Thyroid gland (tissue), 4 donors: ENCODE data around the gene FNDC3B. TPM values are rescaled to one million over a fixed set of nuclear protein-coding genes. Genes with fewer than 3 reads are reported as not detected.

Source experiments
- DNase-seq, 2 donors: peaks; one replicate each; pipeline ENCODE4 v3.0.0-alpha.2; 2019
- H3K27ac ChIP-seq, 3 donors: fragments of 200-600 bp; sonication (generic); 1 replicate in 2 of 3; 2 replicates in 1 of 3; pipeline ENCODE4 v1.5.1; 2016 to 2019; ENCODE audit warnings: mild to moderate bottlenecking in 1 of 3, moderate library complexity in 1 of 3
- H3K27me3 ChIP-seq: fragments of 200-600 bp; sonication (generic); one replicate; pipeline ENCODE4 v1.5.1; 2019
- H3K36me3 ChIP-seq, 2 donors: fragments of 200-600 bp; sonication (generic); one replicate each; pipeline ENCODE4 v1.5.1; 2016 to 2019
- H3K4me1 ChIP-seq, 2 donors: fragments of 200-600 bp; sonication (generic); one replicate each; pipeline ENCODE4 v1.5.1; 2017 to 2019
- H3K4me3 ChIP-seq, 3 donors: fragments of 200-600 bp; sonication (generic); replicated peaks in 1 of 3; 1 replicate in 2 of 3; 2 replicates in 1 of 3; pipeline ENCODE4 v1.5.1; 2016; ENCODE audit warnings: mild to moderate bottlenecking in 1 of 3
- H3K9me3 ChIP-seq: fragments of 200-600 bp; sonication (generic); one replicate; pipeline ENCODE4 v1.5.1; 2017
- POLR2A ChIP-seq, 2 donors: fragments of 450-650 bp; IDR thresholded peaks; one replicate each; pipeline ENCODE4 v1.6.1; 2017; ENCODE audit warnings: antibody characterized with exemption in 2 of 2, mild to moderate bottlenecking in 2 of 2, moderate library complexity in 1 of 2
- WGBS, 2 donors: methylation state at CpG; one replicate each; pipeline ENCODE4 v1.1.5; 2017; 5-methylcytosine and 5-hydroxymethylcytosine counted together
- intact Hi-C: fragments of 100-400 bp; cut with DNase I; formaldehyde crosslinking; loops from one replicate; pipeline ENCODE4 v1.15.1; 2023
- total RNA-seq, 4 donors: library from RNA; depleted of rRNA; stranded (reverse); fragments of >200 nt; gene quantifications; one replicate each; pipeline ENCODE4 v1.2.3, GENCODE V29; 2016
- TF ChIP-seq, protein P1 (sequence below), 6 experiments: fragments of 200-600 bp in 3 of 6; fragments of 450-650 bp in 3 of 6; sonication (generic) in 3 of 6; IDR thresholded peaks; one replicate each; pipeline ENCODE4 v1.5.1; 2016 to 2019; ENCODE audit warnings: antibody characterized with exemption in 6 of 6, mild to moderate bottlenecking in 2 of 6, inconsistent platforms in 1 of 6, moderate library complexity in 1 of 6

FNDC3B gene
- total RNA-seq, 4 donors from 2014 or later: 118 to 172 (median 146) TPM

DNA sequence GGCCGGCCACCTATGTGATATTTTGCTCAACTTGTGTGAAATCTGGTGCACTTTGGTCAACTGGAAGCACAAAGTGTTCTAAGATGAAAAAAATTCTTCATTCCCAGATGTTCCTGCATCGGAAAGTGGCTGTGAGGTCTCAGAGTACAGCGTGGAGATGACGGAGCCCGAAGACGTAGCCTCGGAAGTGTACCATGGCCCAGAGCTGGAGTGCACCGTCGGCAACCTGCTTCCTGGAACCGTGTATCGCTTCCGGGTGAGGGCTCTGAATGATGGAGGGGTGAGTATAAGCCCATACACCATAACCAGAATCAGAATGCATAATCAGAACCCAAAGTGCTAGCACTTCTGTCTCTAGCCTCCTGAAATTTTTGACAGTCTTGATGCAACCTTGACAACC, 304.6 kb downstream of the FNDC3B start:
- 92 to 96% methylated on average over 12 of the region's 12 CpGs for WGBS, 2 donors

DNA sequence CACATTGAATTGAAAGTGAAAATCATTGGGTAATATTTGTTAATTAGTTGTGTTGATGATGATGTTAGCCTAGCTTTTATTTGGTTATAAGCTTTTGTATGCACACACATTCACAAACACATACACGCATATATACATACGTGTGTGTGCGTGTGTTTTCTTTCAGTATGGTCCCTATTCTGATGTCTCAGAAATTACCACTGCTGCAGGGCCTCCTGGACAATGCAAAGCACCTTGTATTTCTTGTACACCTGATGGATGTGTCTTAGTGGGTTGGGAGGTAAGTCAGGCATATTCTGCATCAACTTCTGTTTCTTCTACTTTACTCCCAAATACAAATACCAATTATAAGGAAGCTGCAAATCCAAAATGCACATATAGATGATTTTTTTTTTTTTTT, 306.8 kb downstream of the FNDC3B start:
- H3K27ac ChIP-seq: no peak overlapping the region
- no peak for TF ChIP-seq POLR2A (IDR thresholded peaks at IDR 0.05)
- TF ChIP-seq, protein P1, sequence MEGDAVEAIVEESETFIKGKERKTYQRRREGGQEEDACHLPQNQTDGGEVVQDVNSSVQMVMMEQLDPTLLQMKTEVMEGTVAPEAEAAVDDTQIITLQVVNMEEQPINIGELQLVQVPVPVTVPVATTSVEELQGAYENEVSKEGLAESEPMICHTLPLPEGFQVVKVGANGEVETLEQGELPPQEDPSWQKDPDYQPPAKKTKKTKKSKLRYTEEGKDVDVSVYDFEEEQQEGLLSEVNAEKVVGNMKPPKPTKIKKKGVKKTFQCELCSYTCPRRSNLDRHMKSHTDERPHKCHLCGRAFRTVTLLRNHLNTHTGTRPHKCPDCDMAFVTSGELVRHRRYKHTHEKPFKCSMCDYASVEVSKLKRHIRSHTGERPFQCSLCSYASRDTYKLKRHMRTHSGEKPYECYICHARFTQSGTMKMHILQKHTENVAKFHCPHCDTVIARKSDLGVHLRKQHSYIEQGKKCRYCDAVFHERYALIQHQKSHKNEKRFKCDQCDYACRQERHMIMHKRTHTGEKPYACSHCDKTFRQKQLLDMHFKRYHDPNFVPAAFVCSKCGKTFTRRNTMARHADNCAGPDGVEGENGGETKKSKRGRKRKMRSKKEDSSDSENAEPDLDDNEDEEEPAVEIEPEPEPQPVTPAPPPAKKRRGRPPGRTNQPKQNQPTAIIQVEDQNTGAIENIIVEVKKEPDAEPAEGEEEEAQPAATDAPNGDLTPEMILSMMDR (IDR thresholded peaks at IDR 0.05): no peak
- DNase-seq: no peak
- no peaks in the 10 kb centered on the region for H3K4me1 ChIP-seq
- no peaks in the 10 kb centered on the region for H3K9me3 ChIP-seq
- peaks cover 52 to 54% of the 10 kb centered on the region in 2 donors for H3K36me3 ChIP-seq
- intact Hi-C loops: loop anchor here (10.0 kb wide), 1 partner anchor 701 kb away; no protein-coding TSS in a partner anchor
- H3K4me3 ChIP-seq: no peak overlapping the region
- H3K27me3 ChIP-seq: no peaks in the 10 kb centered on the region
- 79 to 80% methylated on average over 3 of the region's 3 CpGs for WGBS, 2 donors

More for the DNA sequence above, 304.6 kb downstream of the FNDC3B start:
- Histone ChIP-seq H3K4me3 (no peak overlapping the region), H3K27me3 (no peaks in the 10 kb centered on the region), H3K9me3 (no peaks in the 10 kb centered on the region), H3K4me1 (peaks cover 6 to 11% of the 10 kb centered on the region in 2 donors), H3K27ac (no peak overlapping the region), H3K36me3 (peaks cover 45 to 53% of the 10 kb centered on the region in 2 donors)
- TF ChIP-seq, protein P1 (IDR thresholded peaks at IDR 0.05): no peak
- no peak for TF ChIP-seq POLR2A (IDR thresholded peaks at IDR 0.05)
- intact Hi-C loops: loop anchor here (10.0 kb wide), 1 partner anchor 699 kb away; no protein-coding TSS in a partner anchor
- DNase-seq: no peak

DNA sequence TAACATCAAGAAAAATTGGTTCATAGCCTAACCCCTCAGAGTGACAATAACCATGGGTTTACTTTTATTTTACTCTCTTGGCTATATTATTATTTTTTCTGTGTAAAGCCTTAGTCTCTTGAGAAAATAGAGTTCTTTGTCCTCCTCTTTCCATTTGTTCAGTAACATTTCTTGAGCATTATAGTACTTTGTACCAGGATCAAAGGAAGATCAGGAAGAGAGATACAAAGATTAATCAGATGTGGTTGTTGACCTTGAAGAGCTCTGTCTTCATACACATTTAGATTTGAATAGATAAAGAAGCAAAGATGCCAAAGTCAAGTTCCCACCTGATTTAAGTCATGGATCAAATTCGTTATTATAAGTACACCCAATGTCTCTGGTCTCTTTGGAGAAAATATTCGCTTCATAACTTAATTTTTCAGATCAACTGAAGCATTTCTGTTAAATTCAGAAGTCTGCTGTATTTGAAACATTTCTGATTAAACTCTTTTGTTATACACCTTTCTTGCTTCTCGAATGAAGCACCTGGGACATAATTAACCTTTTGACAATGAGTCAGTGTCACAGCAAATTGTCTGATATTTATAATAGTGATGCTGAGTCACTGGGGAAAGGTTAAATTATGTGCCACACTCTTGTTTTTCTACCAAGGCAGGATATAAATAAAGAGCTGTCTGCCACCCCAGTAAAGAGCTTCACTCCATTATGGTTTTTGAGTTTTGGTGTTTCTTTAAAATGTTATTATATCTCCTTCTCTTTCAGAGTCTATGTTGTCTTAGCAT, 308.7 kb downstream of the FNDC3B start:
- H3K36me3 ChIP-seq: peaks cover 50 to 52% of the 10 kb centered on the region in 2 donors
- H3K27me3 ChIP-seq: no peaks in the 10 kb centered on the region
- intact Hi-C loops: loop anchor here (10.0 kb wide), 1 partner anchor 703 kb away; no protein-coding TSS in a partner anchor
- TF ChIP-seq, protein P1 (IDR thresholded peaks at IDR 0.05): no peak
- no peak for TF ChIP-seq POLR2A (IDR thresholded peaks at IDR 0.05)
- DNase-seq: no peak
- H3K27ac ChIP-seq: no peak overlapping the region
- WGBS, 2 donors: 87 to 88% methylated on average over 3 of the region's 3 CpGs
- no peaks in the 10 kb centered on the region for H3K9me3 ChIP-seq
- H3K4me3 ChIP-seq: no peak overlapping the region
- H3K4me1 ChIP-seq: no peaks in the 10 kb centered on the region

DNA sequence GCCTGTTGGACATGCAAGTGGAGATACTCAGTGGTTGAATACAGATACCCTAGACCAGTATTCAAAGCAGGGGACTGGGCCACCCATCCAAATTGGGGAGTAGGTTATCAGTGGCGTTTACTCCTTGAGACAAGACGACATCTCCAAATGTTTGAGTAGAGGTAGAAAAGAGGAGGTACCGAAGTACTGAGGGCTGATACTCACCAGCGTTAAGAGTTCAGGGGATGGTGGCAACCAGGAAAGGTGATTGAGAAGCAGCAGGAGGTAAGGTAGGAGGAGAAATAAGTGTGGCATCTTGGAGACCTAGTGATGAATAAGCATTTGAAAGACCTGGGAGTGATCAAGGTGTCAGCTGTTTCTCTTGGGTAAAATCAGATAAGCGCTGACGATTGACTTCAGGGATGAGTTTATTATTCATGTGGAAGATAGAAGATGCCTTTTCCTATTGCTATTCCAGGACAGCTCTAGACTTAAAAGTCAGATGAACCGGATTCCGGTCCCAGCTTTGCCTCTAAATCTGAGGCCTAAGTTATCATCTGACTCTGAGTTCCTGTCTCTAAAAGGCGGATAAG, 312.6 kb downstream of the FNDC3B start:
- H3K36me3 ChIP-seq: peaks cover 29 to 37% of the 10 kb centered on the region in 2 donors
- WGBS, 2 donors: 96 to 99% methylated on average over 9 of the region's 9 CpGs
- peaks cover 11 to 12% of the 10 kb centered on the region in 2 donors for H3K4me1 ChIP-seq
- H3K27me3 ChIP-seq: no peaks in the 10 kb centered on the region
- no peaks in the 10 kb centered on the region for H3K9me3 ChIP-seq
- no peak overlapping the region for H3K27ac ChIP-seq
- TF ChIP-seq, protein P1 (IDR thresholded peaks at IDR 0.05): no peak
- TF ChIP-seq POLR2A (IDR thresholded peaks at IDR 0.05): no peak
- no peak overlapping the region for H3K4me3 ChIP-seq
- intact Hi-C loops: no loop called here
- no peak for DNase-seq

DNA sequence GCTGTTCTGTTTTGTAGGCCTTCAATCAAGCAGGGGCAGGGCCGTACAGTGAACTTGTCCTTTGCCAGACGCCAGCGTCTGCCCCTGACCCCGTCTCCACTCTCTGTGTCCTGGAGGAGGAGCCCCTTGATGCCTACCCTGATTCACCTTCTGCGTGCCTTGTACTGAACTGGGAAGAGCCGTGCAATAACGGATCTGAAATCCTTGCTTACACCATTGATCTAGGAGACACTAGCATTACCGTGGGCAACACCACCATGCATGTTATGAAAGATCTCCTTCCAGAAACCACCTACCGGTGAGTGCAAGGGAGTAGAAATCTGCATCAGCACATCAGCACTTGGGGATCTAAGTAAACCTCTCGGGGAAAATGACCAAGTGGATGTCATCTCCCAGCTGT, 313.4 kb downstream of the FNDC3B start:
- TF ChIP-seq POLR2A (IDR thresholded peaks at IDR 0.05): no peak
- TF ChIP-seq, protein P1 (IDR thresholded peaks at IDR 0.05): no peak
- 91 to 94% methylated on average over 10 of the region's 10 CpGs for WGBS, 2 donors
- intact Hi-C loops: no loop called here
- no peak overlapping the region for H3K27ac ChIP-seq
- H3K36me3 ChIP-seq: peaks cover 21 to 29% of the 10 kb centered on the region in 2 donors
- no peaks in the 10 kb centered on the region for H3K27me3 ChIP-seq
- H3K4me3 ChIP-seq: no peak overlapping the region
- peaks cover 15 to 19% of the 10 kb centered on the region in 2 donors for H3K4me1 ChIP-seq
- H3K9me3 ChIP-seq: no peaks in the 10 kb centered on the region
- DNase-seq: no peak
